ENCODE results near the gene HOXB9. TPM values are rescaled to one million over a fixed set of nuclear protein-coding genes. Genes with fewer than 3 reads are reported as not detected.

Gene HOXB9
- total and polyA plus RNA-seq, 2 of the 13 experiments (the other 11 are each of a cell fraction or from before 2014, with no cell fraction given), result not detected

- H3K9ac ChIP-seq (ENCODE audit: insufficient read depth, low read depth, low read length), result no peak overlapping the region
- intact Hi-C loops (cut with micrococcal nuclease; ENCODE audit: unreplicated experiment), result no loop called here
- no peaks in the 10 kb centered on the region for H3K4me1 ChIP-seq (ENCODE audit: insufficient read depth, low read length)
- DNase-seq (ENCODE audit: low spot score) (no peak), FAIRE-seq (no peak), ATAC-seq (no peak)
- 6% methylated on average over 6 of the region's 6 CpGs for WGBS (ENCODE audit: low lambda C conversion rate)
- H3K36me3 ChIP-seq (replicated peaks in 1 of 2; ENCODE audit: control insufficient read depth in 1 of 2, insufficient read depth in 2 of 2, low read length in 2 of 2), result no peaks in the 10 kb centered on the region
- no peaks in the 10 kb centered on the region for H3K9me3 ChIP-seq (ENCODE audit: low read length)
- no TSS peak for BruUV-seq (replicated peaks)
- no peaks in the 10 kb centered on the region for H3K79me2 ChIP-seq (ENCODE audit: insufficient read depth, low read length)
- CTCF ChIA-PET (ENCODE audit: low intra/inter-chr PET ratio, low total read pairs), result no interaction called here
- H2AFZ ChIP-seq (ENCODE audit: low read length), result no peak overlapping the region
- peaks cover 25 to 87% of the 10 kb centered on the region in 2 experiments for H3K27me3 ChIP-seq (ENCODE audit: control insufficient read depth in 1 of 2, insufficient read depth in 2 of 2, low read length in 2 of 2)
- no peak overlapping the region for H3K4me3 ChIP-seq (replicated peaks in 1 of 3; ENCODE audit: insufficient read depth in 1 of 3, low read depth in 2 of 3, low read length in 3 of 3)
- no peak overlapping the region for H3K27ac ChIP-seq (ENCODE audit: extremely low read length, insufficient read depth, low read length)
- no peak overlapping the region for H3K4me2 ChIP-seq (ENCODE audit: low read depth, low read length)
- TF ChIP-seq AKNA (CRISPR knock-in tag; IDR thresholded peaks at IDR 0.05; ENCODE audit: borderline replicate concordance) (no peak), ZFP62 (CRISPR knock-in tag; IDR thresholded peaks at IDR 0.05) (no peak), SIX4 (CRISPR knock-in tag; IDR thresholded peaks at IDR 0.05) (no peak), POLR2G (IDR thresholded peaks at IDR 0.05; ENCODE audit: low read depth, low read length) (no peak), KLF13 (CRISPR knock-in tag; IDR thresholded peaks at IDR 0.05) (no peak), TBX2 (CRISPR knock-in tag; IDR thresholded peaks at IDR 0.05; ENCODE audit: borderline replicate concordance) (no peak)
- TF ChIP-seq, protein P1, sequence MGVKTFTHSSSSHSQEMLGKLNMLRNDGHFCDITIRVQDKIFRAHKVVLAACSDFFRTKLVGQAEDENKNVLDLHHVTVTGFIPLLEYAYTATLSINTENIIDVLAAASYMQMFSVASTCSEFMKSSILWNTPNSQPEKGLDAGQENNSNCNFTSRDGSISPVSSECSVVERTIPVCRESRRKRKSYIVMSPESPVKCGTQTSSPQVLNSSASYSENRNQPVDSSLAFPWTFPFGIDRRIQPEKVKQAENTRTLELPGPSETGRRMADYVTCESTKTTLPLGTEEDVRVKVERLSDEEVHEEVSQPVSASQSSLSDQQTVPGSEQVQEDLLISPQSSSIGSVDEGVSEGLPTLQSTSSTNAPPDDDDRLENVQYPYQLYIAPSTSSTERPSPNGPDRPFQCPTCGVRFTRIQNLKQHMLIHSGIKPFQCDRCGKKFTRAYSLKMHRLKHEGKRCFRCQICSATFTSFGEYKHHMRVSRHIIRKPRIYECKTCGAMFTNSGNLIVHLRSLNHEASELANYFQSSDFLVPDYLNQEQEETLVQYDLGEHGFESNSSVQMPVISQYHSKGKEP (CRISPR knock-in tag; IDR thresholded peaks at IDR 0.05), result no peak
- no peaks in the 10 kb centered on the region; the same call in 1 of the 2 replicates for H4K20me1 ChIP-seq (ENCODE audit: insufficient read depth, low read length)
- POLR2A ChIA-PET, result no interaction called here
- in situ Hi-C loops (cut with HindIII; ENCODE audit: extremely low pct_ligation_motif_present, low pct_unique_long_range_greater_than_20kb), result no loop called here
These were observed 18.9 kb upstream of the HOXB9 start for GRCh38 chr17:48644910-48645557.

All from HepG2 (cell line).